Measurements from ENCODE around the gene NCAN.

NCAN gene

GRCh38 chr19:19192078-19192882 is 19.5 kb upstream of the NCAN start, which contains the start of the genes BORCS8 and RFXANK:
BORCS8 (minus strand) TSS chr19:19192152; CDS start chr19:19192117, 35 bp downstream.
RFXANK (plus strand) TSS chr19:19192258; CDS start chr19:19193947, 1,689 bp downstream.
- H3K9me3 ChIP-seq = no peaks in the 10 kb centered on the region
- H3K36me3 ChIP-seq = peaks cover 5 to 24% (median 10%) of the 10 kb centered on the region in 3 donors
- H3K27me3 ChIP-seq = no peaks in the 10 kb centered on the region
- H3K4me3 ChIP-seq = peak within 1 kb of the TSS; percentile 85 to 93
- DNase-seq = peak; percentile 99 to 100
- intact Hi-C loops (cut with DNase I; ENCODE audit: low total_unique reads) = no loop called here
- peak in 1 of 2 experiments; percentile 26 for TF ChIP-seq CTCF (IDR thresholded peaks at IDR 0.05)
- H3K4me1 ChIP-seq = peaks cover 0 to 54% (median 36%) of the 10 kb centered on the region in 4 donors
- peak within 1 kb of the TSS; percentile 98 to 99 for H3K27ac ChIP-seq

DNA sequence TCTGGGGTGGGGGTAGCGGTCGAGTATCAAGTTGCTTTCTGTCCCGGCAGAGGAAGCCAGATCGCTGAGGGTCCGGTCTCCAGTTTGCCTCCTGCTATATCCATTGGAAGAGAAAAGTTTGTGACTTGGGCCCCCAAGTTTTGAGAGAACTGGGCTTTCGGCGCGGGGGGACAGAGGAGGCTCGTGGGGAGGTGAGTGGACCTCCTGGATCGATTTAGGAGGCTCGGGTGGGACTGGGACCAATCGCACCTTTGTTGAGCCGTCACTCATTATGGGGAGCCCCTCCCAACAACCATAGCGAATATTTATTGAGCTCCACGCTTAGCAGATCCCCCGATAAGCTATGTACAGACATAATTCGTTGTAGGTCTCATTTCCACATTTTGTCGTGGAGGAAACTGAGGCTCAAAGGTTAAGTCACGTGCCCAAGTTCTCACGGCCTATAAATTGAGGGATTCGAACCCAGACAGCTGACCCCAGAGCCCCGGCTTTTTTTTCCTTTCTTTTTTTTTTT is 18.8 kb upstream of the NCAN start:
- Histone ChIP-seq H3K27ac (peak overlapping the region; percentile 98 to 99), H3K36me3 (peaks cover 7 to 31% (median 17%) of the 10 kb centered on the region in 3 donors), H3K9me3 (no peaks in the 10 kb centered on the region), H3K4me1 (peaks cover 0 to 54% (median 36%) of the 10 kb centered on the region in 4 donors), H3K27me3 (no peaks in the 10 kb centered on the region), H3K4me3 (peak overlapping the region; percentile 85 to 93)
- DNase-seq = no peak
- no peak for TF ChIP-seq CTCF (IDR thresholded peaks at IDR 0.05)
- intact Hi-C loops (cut with DNase I; ENCODE audit: low total_unique reads) = no loop called here

GRCh38 chr19:19193926-19194325 is 17.8 kb upstream of the NCAN start:
- DNase-seq = no peak
- TF ChIP-seq CTCF (IDR thresholded peaks at IDR 0.05) = no peak
- peak overlapping the region; percentile 28 to 99 for H3K27ac ChIP-seq
- no peaks in the 10 kb centered on the region for H3K27me3 ChIP-seq
- H3K9me3 ChIP-seq = no peaks in the 10 kb centered on the region
- H3K36me3 ChIP-seq = peaks cover 7 to 33% (median 26%) of the 10 kb centered on the region in 3 donors
- intact Hi-C loops (cut with DNase I; ENCODE audit: low total_unique reads) = no loop called here
- peaks cover 0 to 51% (median 34%) of the 10 kb centered on the region in 4 donors for H3K4me1 ChIP-seq
- H3K4me3 ChIP-seq = peak overlapping the region; percentile 85 to 93

GRCh38 chr19:19201697-19202630 is 9.8 kb upstream of the NCAN start:
- peak overlapping the region; percentile 69 to 84 for H3K27ac ChIP-seq
- H3K4me1 ChIP-seq = peaks cover 0 to 15% (median 13%) of the 10 kb centered on the region in 4 donors
- intact Hi-C loops (cut with DNase I; ENCODE audit: low total_unique reads) = loop anchor here (10.0 kb wide), 1 partner anchor 113 kb away; no protein-coding TSS in a partner anchor
- H3K27me3 ChIP-seq = peaks cover 0 to 10% of the 10 kb centered on the region in 2 donors
- no peak for DNase-seq
- H3K36me3 ChIP-seq = peaks cover 5 to 47% (median 30%) of the 10 kb centered on the region in 3 donors
- TF ChIP-seq CTCF (IDR thresholded peaks at IDR 0.05) = no peak
- peak overlapping the region; percentile 60 to 73 for H3K4me3 ChIP-seq
- no peaks in the 10 kb centered on the region for H3K9me3 ChIP-seq

DNA sequence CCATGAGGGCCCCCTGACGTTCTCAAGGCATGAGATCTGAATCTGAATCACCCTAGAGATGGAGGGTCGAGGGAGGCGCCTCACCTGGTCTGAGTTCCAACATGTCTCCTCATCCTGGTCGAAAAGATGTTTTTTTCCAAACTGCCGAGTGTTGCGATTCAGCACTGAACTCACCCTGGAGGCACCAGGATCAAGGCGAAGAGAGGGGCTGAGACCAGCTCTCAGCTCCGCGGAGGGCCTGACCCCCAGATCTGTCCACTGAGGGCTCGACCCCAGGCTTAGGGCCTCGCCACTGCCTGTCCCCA is 9.1 kb upstream of the NCAN start:
- H3K36me3 ChIP-seq = peaks cover 0 to 40% (median 23%) of the 10 kb centered on the region in 3 donors
- no peak for TF ChIP-seq CTCF (IDR thresholded peaks at IDR 0.05)
- H3K27ac ChIP-seq = peak overlapping the region; percentile 69 to 84
- no peak for DNase-seq
- H3K4me1 ChIP-seq = peaks cover 0 to 15% (median 13%) of the 10 kb centered on the region in 4 donors
- H3K27me3 ChIP-seq = peaks cover 0 to 16% of the 10 kb centered on the region in 2 donors
- intact Hi-C loops (cut with DNase I; ENCODE audit: low total_unique reads) = loop anchor here (10.0 kb wide), 1 partner anchor 112 kb away; no protein-coding TSS in a partner anchor
- peak overlapping the region; percentile 60 to 73 for H3K4me3 ChIP-seq
- no peaks in the 10 kb centered on the region for H3K9me3 ChIP-seq

Measured in tibial artery (tissue), 4 donors.